WTC11 (cell line): ENCODE results near the gene TRIM47. TPM values are rescaled to one million over a fixed set of nuclear protein-coding genes. Genes with fewer than 3 reads are reported as not detected.

Experiments used
- ATAC-seq: fragments of 200-7000 bp; cut with Tn5 transposase; 2 replicates; pipeline ENCODE4 v1.10.0; 2021; ENCODE audit warnings: mild to moderate bottlenecking, moderate library complexity
- CTCF ChIA-PET: fragments of 300-600 bp; sonication (Branson Sonifier 250); formaldehyde crosslinking; loops from one replicate; lab custom pipeline; 2021; ENCODE audit warnings: antibody characterized with exemption; lab: Charles Lee
- POLR2A ChIA-PET: fragments of 350-600 bp; sonication (Branson Sonifier 250); formaldehyde crosslinking; loops from one replicate; lab custom pipeline; 2021; ENCODE audit warnings: antibody characterized with exemption; lab: Charles Lee
- DNase-seq: peaks from one replicate; pipeline ENCODE4 v3.0.0; 2021; ENCODE audit warnings: low spot score
- H3K27ac Mint-ChIP-seq: 2 replicates; pipeline ENCODE4 v1.8.0; 2021; ENCODE audit warnings: mixed read lengths
- H3K27me3 Mint-ChIP-seq: 2 replicates; pipeline ENCODE4 v1.8.0; 2021; ENCODE audit warnings: low read depth, mild to moderate bottlenecking, moderate library complexity, mixed read lengths
- H3K36me3 Mint-ChIP-seq: 2 replicates; pipeline ENCODE4 v1.8.0; 2021; ENCODE audit warnings: mixed read lengths
- H3K4me1 Mint-ChIP-seq: 2 replicates; pipeline ENCODE4 v1.8.0; 2022; ENCODE audit warnings: mixed read lengths
- H3K4me3 Mint-ChIP-seq: 2 replicates; pipeline ENCODE4 v1.8.0; 2021; ENCODE audit warnings: mild to moderate bottlenecking, moderate library complexity, mixed read lengths
- H3K9me3 Mint-ChIP-seq: 2 replicates; pipeline ENCODE4 v1.8.0; 2021; ENCODE audit warnings: mixed read lengths
- ATF1 ChIP-seq: sonication (generic); formaldehyde crosslinking; IDR thresholded peaks from 2 replicates; pipeline ENCODE4 v1.8.1; 2023; ENCODE audit warnings: mild to moderate bottlenecking, moderate library complexity, missing genetic modification reagents
- ATF3 ChIP-seq: sonication (generic); formaldehyde crosslinking; conservative IDR thresholded peaks from 2 replicates; pipeline ENCODE4 v1.8.1; 2022; ENCODE audit warnings: mild to moderate bottlenecking, missing genetic modification reagents
- E2F4 ChIP-seq: sonication (generic); formaldehyde crosslinking; IDR thresholded peaks from 2 replicates; pipeline ENCODE4 v1.8.1; 2022; ENCODE audit warnings: low read depth, mild to moderate bottlenecking, moderate library complexity, missing genetic modification reagents, borderline replicate concordance
- GABPB1 ChIP-seq: sonication (generic); formaldehyde crosslinking; IDR thresholded peaks from 2 replicates; pipeline ENCODE4 v1.8.1; 2023; ENCODE audit warnings: mild to moderate bottlenecking, missing genetic modification reagents
- GTF2I ChIP-seq: fragments of 250-450 bp; sonication (Bioruptor Pico); conservative IDR thresholded peaks from 2 replicates; pipeline ENCODE4 v1.4.0; 2021; ENCODE audit warnings: mild to moderate bottlenecking
- HMGXB4 ChIP-seq: sonication (generic); formaldehyde crosslinking; IDR thresholded peaks from 2 replicates; pipeline ENCODE4 v1.8.1; 2023; ENCODE audit warnings: mild to moderate bottlenecking, moderate library complexity, missing genetic modification reagents
- MXD4 ChIP-seq: fragments of 250-450 bp; sonication (Bioruptor Pico); IDR thresholded peaks from 2 replicates; pipeline ENCODE4 v1.8.0; 2021; ENCODE audit warnings: mild to moderate bottlenecking, moderate library complexity, borderline replicate concordance
- NFYB ChIP-seq: sonication (generic); formaldehyde crosslinking; conservative IDR thresholded peaks from 2 replicates; pipeline ENCODE4 v1.8.0; 2022; ENCODE audit warnings: low read depth, missing genetic modification reagents
- NR3C1 ChIP-seq: sonication (generic); formaldehyde crosslinking; conservative IDR thresholded peaks from 2 replicates; pipeline ENCODE4 v1.8.1; 2023; ENCODE audit warnings: low read depth, mild to moderate bottlenecking, missing genetic modification reagents
- PRDM15 ChIP-seq: sonication (generic); formaldehyde crosslinking; IDR thresholded peaks from 2 replicates; pipeline ENCODE4 v1.8.0; 2022; ENCODE audit warnings: missing genetic modification reagents
- PRRX2 ChIP-seq: fragments of 250-450 bp; sonication (Bioruptor Pico); IDR thresholded peaks from 2 replicates; pipeline ENCODE4 v1.8.0; 2021; ENCODE audit warnings: mild to moderate bottlenecking
- SMAD3 ChIP-seq: sonication (generic); formaldehyde crosslinking; IDR thresholded peaks from 2 replicates; pipeline ENCODE4 v1.8.0; 2022; ENCODE audit warnings: missing genetic modification reagents, mild to moderate bottlenecking, borderline replicate concordance
- STAT6 ChIP-seq: sonication (generic); formaldehyde crosslinking; conservative IDR thresholded peaks from 2 replicates; pipeline ENCODE4 v1.8.1; 2023; ENCODE audit warnings: mild to moderate bottlenecking, low read depth, missing genetic modification reagents, moderate library complexity
- TP53 ChIP-seq: sonication (generic); formaldehyde crosslinking; IDR thresholded peaks from 2 replicates; pipeline ENCODE4 v1.8.1; 2023; ENCODE audit warnings: mild to moderate bottlenecking, missing genetic modification reagents
- USF1 ChIP-seq: sonication (generic); formaldehyde crosslinking; IDR thresholded peaks from 2 replicates; pipeline ENCODE4 v1.8.0; 2022; ENCODE audit warnings: mild to moderate bottlenecking, missing genetic modification reagents
- ZBTB21 ChIP-seq: sonication (generic); formaldehyde crosslinking; IDR thresholded peaks from 2 replicates; pipeline ENCODE4 v1.8.1; 2023; ENCODE audit warnings: mild to moderate bottlenecking, missing genetic modification reagents, borderline replicate concordance
- ZNF219 ChIP-seq: sonication (generic); formaldehyde crosslinking; IDR thresholded peaks from 2 replicates; pipeline ENCODE4 v1.8.0; 2023; ENCODE audit warnings: missing genetic modification reagents, mild to moderate bottlenecking, borderline replicate concordance
- ZNF232 ChIP-seq: sonication (generic); formaldehyde crosslinking; IDR thresholded peaks from 2 replicates; pipeline ENCODE4 v1.8.0; 2022; ENCODE audit warnings: mild to moderate bottlenecking, missing genetic modification reagents
- ZNF425 ChIP-seq: fragments of 250-450 bp; sonication (Bioruptor Pico); conservative IDR thresholded peaks from 2 replicates; pipeline ENCODE4 v1.9.0; 2021; ENCODE audit warnings: mild to moderate bottlenecking
- total RNA-seq: library from RNA; stranded (reverse); gene quantifications from 3 replicates; pipeline ENCODE4 v1.2.3, GENCODE V29; 2021

Gene TRIM47
- total RNA-seq, 1 experiment from 2014 or later, result 10.0 TPM

GRCh38 chr17:75842963-75843576 is 35.3 kb downstream of the TRIM47 start (continued):
- TF ChIP-seq NR3C1 (CRISPR knock-in tag), result no peak
- TF ChIP-seq PRRX2, result no peak
- TF ChIP-seq E2F4 (CRISPR knock-in tag), result no peak

GRCh38 chr17:75842411-75842810 is 36.0 kb downstream of the TRIM47 start:
- Mint-ChIP-seq H3K36me3 (peaks cover 14% of the 10 kb centered on the region; the same call in 1 of the 2 replicates), H3K27ac (no peak overlapping the region), H3K4me1 (peaks cover 14% of the 10 kb centered on the region)
- no peak for ATAC-seq
- TF ChIP-seq TP53 (CRISPR knock-in tag) (no peak), SMAD3 (CRISPR knock-in tag) (no peak), ZBTB21 (CRISPR knock-in tag) (no peak), GABPB1 (CRISPR knock-in tag) (no peak), ATF1 (CRISPR knock-in tag) (no peak), HMGXB4 (CRISPR knock-in tag) (no peak), PRDM15 (CRISPR knock-in tag) (no peak), ZNF232 (CRISPR knock-in tag) (no peak), ATF3 (CRISPR knock-in tag) (no peak), NFYB (CRISPR knock-in tag) (no peak), MXD4 (no peak), GTF2I (CRISPR knock-in tag) (no peak)
- TF ChIP-seq, all 79 proteins: peak for 0
- POLR2A ChIA-PET, result interaction anchor here (0.5 to 1.1 kb wide), 2 partner anchors 58 to 263 kb away, joined by 3 read pairs; no protein-coding TSS in a partner anchor
- CTCF ChIA-PET, result interaction anchor here (0.6 to 8.8 kb wide), 3 partner anchors 14 to 155 kb away, joined by 3 to 180 read pairs (median 3); no protein-coding TSS in a partner anchor
- no peaks in the 10 kb centered on the region for H3K27me3 Mint-ChIP-seq
- H3K9me3 Mint-ChIP-seq, result no peaks in the 10 kb centered on the region
- no peak overlapping the region for H3K4me3 Mint-ChIP-seq
- DNase-seq, result no peak

GRCh38 chr17:75840799-75841164 is 37.6 kb downstream of the TRIM47 start:
- no peaks in the 10 kb centered on the region for H3K27me3 Mint-ChIP-seq
- H3K4me1 Mint-ChIP-seq, result peaks cover 13% of the 10 kb centered on the region
- H3K4me3 Mint-ChIP-seq, result no peak overlapping the region
- H3K9me3 Mint-ChIP-seq, result no peaks in the 10 kb centered on the region
- no peak for ATAC-seq
- ChIA-PET POLR2A (interaction anchor here (0.7 kb wide), 1 partner anchor 14 kb away, joined by 5 read pairs; the partner anchor contains the start of gene WBP2), CTCF (interaction anchor here (1.0 to 2.9 kb wide), 2 partner anchors 11 to 14 kb away, joined by 3 to 20 read pairs; no protein-coding TSS in a partner anchor)
- no peak for DNase-seq
- no peak overlapping the region for H3K27ac Mint-ChIP-seq
- peaks cover 4% of the 10 kb centered on the region; the same call in 1 of the 2 replicates for H3K36me3 Mint-ChIP-seq
- TF ChIP-seq GABPB1 (CRISPR knock-in tag) (no peak), MXD4 (no peak), ZNF219 (CRISPR knock-in tag) (no peak), USF1 (CRISPR knock-in tag) (no peak), ZNF425 (CRISPR knock-in tag) (no peak), STAT6 (CRISPR knock-in tag) (no peak)
